Measurements from ENCODE around the gene FOXP4. TPM values are rescaled to one million over a fixed set of nuclear protein-coding genes. Genes with fewer than 3 reads are reported as not detected.

FOXP4 gene
- total and polyA plus RNA-seq, 2 of the 13 experiments (the other 11 are each of a cell fraction or from before 2014, with no cell fraction given) = 11.0 to 12.4 TPM

DNA sequence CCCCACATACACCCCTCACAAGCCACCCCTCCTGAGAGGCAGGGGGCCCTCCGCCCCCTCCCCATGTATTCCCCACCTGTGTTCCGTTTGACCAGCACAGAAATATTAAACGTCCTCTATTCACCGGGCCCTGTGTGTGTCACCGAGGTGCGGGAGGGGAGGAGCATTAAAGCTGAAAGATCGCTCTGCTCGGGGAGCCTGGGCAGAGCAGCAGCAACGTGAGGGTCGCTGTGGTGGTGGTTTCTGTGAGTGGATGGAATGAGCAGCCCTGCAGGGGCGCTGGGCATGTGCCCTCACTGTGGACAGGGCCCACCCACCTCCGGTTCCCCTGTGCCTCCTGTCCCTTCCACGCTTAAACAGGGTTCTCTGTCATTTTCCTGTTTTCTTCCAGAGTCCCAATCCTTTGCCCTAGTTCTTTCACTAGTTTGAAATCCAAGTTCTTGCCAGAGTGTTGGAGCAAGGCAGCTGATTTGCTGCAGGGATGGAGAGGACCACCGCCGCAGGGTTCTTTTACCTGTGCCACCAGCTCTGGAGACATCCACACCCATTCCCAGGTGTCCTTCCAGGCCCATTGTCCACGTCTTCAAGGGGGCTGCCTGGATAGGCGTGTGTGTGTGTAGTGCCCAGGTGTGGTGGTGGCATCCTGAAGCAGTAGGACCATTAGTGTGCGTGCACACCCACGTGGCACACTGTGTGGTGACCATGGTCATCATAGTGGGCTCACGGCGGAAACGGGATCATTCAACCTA is 54.5 kb downstream of the FOXP4 start (continued):
- TF ChIP-seq, protein P1, sequence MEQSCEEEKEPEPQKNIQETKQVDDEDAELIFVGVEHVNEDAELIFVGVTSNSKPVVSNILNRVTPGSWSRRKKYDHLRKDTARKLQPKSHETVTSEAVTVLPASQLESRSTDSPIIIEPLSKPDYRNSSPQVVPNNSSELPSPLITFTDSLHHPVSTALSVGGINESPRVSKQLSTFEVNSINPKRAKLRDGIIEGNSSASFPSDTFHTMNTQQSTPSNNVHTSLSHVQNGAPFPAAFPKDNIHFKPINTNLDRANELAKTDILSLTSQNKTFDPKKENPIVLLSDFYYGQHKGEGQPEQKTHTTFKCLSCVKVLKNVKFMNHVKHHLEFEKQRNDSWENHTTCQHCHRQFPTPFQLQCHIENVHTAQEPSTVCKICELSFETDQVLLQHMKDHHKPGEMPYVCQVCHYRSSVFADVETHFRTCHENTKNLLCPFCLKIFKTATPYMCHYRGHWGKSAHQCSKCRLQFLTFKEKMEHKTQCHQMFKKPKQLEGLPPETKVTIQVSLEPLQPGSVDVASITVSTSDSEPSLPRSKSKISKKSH (CRISPR knock-in tag; IDR thresholded peaks at IDR 0.05; ENCODE audit: borderline replicate concordance) = no peak
- peak; percentile 56; the same call in 1 of the 2 replicates for TF ChIP-seq ZNF547 (CRISPR knock-in tag; IDR thresholded peaks at IDR 0.05)
- no peak for TF ChIP-seq BHLHE40 (IDR thresholded peaks at IDR 0.05; ENCODE audit: low read length)
- TF ChIP-seq PHF20 (CRISPR knock-in tag; IDR thresholded peaks at IDR 0.05) = no peak
- 0 out of 2 replicates have a peak, but pooled peaks have one; percentile 25 for TF ChIP-seq ZMAT3 (CRISPR knock-in tag; conservative IDR thresholded peaks at IDR 0.05)
- TF ChIP-seq, protein P2, sequence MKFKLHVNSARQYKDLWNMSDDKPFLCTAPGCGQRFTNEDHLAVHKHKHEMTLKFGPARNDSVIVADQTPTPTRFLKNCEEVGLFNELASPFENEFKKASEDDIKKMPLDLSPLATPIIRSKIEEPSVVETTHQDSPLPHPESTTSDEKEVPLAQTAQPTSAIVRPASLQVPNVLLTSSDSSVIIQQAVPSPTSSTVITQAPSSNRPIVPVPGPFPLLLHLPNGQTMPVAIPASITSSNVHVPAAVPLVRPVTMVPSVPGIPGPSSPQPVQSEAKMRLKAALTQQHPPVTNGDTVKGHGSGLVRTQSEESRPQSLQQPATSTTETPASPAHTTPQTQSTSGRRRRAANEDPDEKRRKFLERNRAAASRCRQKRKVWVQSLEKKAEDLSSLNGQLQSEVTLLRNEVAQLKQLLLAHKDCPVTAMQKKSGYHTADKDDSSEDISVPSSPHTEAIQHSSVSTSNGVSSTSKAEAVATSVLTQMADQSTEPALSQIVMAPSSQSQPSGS (CRISPR knock-in tag; IDR thresholded peaks at IDR 0.05) = no peak
- no peak for TF ChIP-seq PAWR (CRISPR knock-in tag; IDR thresholded peaks at IDR 0.05; ENCODE audit: borderline replicate concordance)
- TF ChIP-seq POLR2G (IDR thresholded peaks at IDR 0.05; ENCODE audit: low read depth, low read length) = peak; percentile 77
- peak in 1 of 2 experiments; percentile 13; a peak in 2 of 4 replicates for TF ChIP-seq POLR2A (IDR thresholded peaks at IDR 0.05; ENCODE audit: insufficient read depth in 1 of 2, low read depth in 2 of 2, low read length in 2 of 2)
- TF ChIP-seq ZSCAN25 (CRISPR knock-in tag; IDR thresholded peaks at IDR 0.05) = no peak; the same call in 1 of the 2 replicates
- no peak for TF ChIP-seq PRMT3 (CRISPR knock-in tag; IDR thresholded peaks at IDR 0.05; ENCODE audit: borderline replicate concordance, low read depth)
- TF ChIP-seq ZFP36 (IDR thresholded peaks at IDR 0.05; ENCODE audit: borderline replicate concordance, low read depth, low read length, partially characterized antibody) = no peak
- TF ChIP-seq ZFP41 (CRISPR knock-in tag; IDR thresholded peaks at IDR 0.05; ENCODE audit: borderline replicate concordance) = no peak
- no peak for TF ChIP-seq PHF21A (CRISPR knock-in tag; IDR thresholded peaks at IDR 0.05)
- no peak for TF ChIP-seq ZBTB3 (CRISPR knock-in tag; IDR thresholded peaks at IDR 0.05; ENCODE audit: borderline replicate concordance, low read depth)
- TF ChIP-seq FOXK1 (CRISPR knock-in tag; IDR thresholded peaks at IDR 0.05; ENCODE audit: borderline replicate concordance, low read depth) = no peak
- TF ChIP-seq TBX2 (CRISPR knock-in tag; IDR thresholded peaks at IDR 0.05; ENCODE audit: borderline replicate concordance) = peak; percentile 46; the same call in 1 of the 2 replicates
- peak; percentile 36; the same call in 1 of the 2 replicates for TF ChIP-seq HDAC1 (CRISPR knock-in tag; IDR thresholded peaks at IDR 0.05)
- TF ChIP-seq ZFX (CRISPR knock-in tag; IDR thresholded peaks at IDR 0.05; ENCODE audit: low read depth) = peak; percentile 4; the same call in 1 of the 2 replicates
- TF ChIP-seq, protein P3, sequence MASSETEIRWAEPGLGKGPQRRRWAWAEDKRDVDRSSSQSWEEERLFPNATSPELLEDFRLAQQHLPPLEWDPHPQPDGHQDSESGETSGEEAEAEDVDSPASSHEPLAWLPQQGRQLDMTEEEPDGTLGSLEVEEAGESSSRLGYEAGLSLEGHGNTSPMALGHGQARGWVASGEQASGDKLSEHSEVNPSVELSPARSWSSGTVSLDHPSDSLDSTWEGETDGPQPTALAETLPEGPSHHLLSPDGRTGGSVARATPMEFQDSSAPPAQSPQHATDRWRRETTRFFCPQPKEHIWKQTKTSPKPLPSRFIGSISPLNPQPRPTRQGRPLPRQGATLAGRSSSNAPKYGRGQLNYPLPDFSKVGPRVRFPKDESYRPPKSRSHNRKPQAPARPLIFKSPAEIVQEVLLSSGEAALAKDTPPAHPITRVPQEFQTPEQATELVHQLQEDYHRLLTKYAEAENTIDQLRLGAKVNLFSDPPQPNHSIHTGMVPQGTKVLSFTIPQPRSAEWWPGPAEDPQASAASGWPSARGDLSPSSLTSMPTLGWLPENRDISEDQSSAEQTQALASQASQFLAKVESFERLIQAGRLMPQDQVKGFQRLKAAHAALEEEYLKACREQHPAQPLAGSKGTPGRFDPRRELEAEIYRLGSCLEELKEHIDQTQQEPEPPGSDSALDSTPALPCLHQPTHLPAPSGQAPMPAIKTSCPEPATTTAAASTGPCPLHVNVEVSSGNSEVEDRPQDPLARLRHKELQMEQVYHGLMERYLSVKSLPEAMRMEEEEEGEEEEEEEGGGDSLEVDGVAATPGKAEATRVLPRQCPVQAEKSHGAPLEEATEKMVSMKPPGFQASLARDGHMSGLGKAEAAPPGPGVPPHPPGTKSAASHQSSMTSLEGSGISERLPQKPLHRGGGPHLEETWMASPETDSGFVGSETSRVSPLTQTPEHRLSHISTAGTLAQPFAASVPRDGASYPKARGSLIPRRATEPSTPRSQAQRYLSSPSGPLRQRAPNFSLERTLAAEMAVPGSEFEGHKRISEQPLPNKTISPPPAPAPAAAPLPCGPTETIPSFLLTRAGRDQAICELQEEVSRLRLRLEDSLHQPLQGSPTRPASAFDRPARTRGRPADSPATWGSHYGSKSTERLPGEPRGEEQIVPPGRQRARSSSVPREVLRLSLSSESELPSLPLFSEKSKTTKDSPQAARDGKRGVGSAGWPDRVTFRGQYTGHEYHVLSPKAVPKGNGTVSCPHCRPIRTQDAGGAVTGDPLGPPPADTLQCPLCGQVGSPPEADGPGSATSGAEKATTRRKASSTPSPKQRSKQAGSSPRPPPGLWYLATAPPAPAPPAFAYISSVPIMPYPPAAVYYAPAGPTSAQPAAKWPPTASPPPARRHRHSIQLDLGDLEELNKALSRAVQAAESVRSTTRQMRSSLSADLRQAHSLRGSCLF (CRISPR knock-in tag; IDR thresholded peaks at IDR 0.05; ENCODE audit: borderline replicate concordance) = no peak
- no peak for TF ChIP-seq SMAD9 (CRISPR knock-in tag; IDR thresholded peaks at IDR 0.05)
- no peak for TF ChIP-seq CENPT (CRISPR knock-in tag; IDR thresholded peaks at IDR 0.05; ENCODE audit: low read depth)

All from HepG2 (cell line).